SK-N-SH (cell line): ENCODE results near the gene ANO10. TPM values are rescaled to one million over a fixed set of nuclear protein-coding genes. Genes with fewer than 3 reads are reported as not detected.
A peak's percentile ranks its signal among the peaks of the same experiment; 100 is the strongest.

Experiments
- CTCF ChIA-PET: fragments of 300-600, 350-600 bp; formaldehyde crosslinking; extraction: SDS; loops from one replicate; lab custom pipeline; 2021; lab: Yijun Ruan, JAX
- POLR2A ChIA-PET: fragments of 350-600 bp; sonication (Branson Sonifier 250); formaldehyde crosslinking; extraction: SDS; loops from one replicate; lab custom pipeline; 2020; ENCODE audit warnings: antibody characterized with exemption, inconsistent platforms; lab: Yijun Ruan, JAX
- DNase-seq: peaks from one replicate; pipeline ENCODE4 v3.0.0; 2012
- H2AFZ ChIP-seq: fragments of 200-600 bp; sonication (generic); 2 replicates; pipeline ENCODE4 v1.8.1; 2016; ENCODE audit warnings: antibody characterized with exemption, mild to moderate bottlenecking, low read depth
- H3F3A ChIP-seq: fragments of 200-600 bp; sonication (generic); replicated peaks from 2 replicates; pipeline ENCODE3; 2016; ENCODE audit warnings: antibody characterized with exemption, mild to moderate bottlenecking; ENCODE audit not compliant: insufficient read depth
- H3K27ac ChIP-seq, 2 experiments: fragments of 200-500 bp in 1 of 2; fragments of 200-600 bp in 1 of 2; sonication (Bioruptor generic) in 1 of 2; sonication (generic), shearing (Covaris generic) in 1 of 2; 2 replicates each; pipeline versions ENCODE4 v1.5.1 to v1.6.1; 2014 to 2016; ENCODE audit warnings: low read depth in 2 of 2, inconsistent platforms in 1 of 2, low read length in 1 of 2, mild to moderate bottlenecking in 1 of 2, mixed read lengths in 1 of 2
- H3K27me3 ChIP-seq: fragments of 200-600 bp; sonication (generic), shearing (Covaris generic); 2 replicates; pipeline ENCODE4 v1.6.1; 2016; ENCODE audit warnings: mixed run types; ENCODE audit not compliant: insufficient read depth
- H3K36me3 ChIP-seq, 2 experiments: fragments of 200-500 bp in 1 of 2; fragments of 200-600 bp in 1 of 2; sonication (Bioruptor generic) in 1 of 2; sonication (generic) in 1 of 2; replicated peaks in 1 of 2; 2 replicates each; pipeline versions ENCODE3 to v1.5.1; 2014 to 2016; ENCODE audit warnings: low read length in 1 of 2, mild to moderate bottlenecking in 1 of 2; ENCODE audit not compliant: insufficient read depth in 2 of 2, control insufficient read depth in 1 of 2
- H3K4me1 ChIP-seq, 2 experiments: fragments of 200-500 bp in 1 of 2; fragments of 200-600 bp in 1 of 2; sonication (Bioruptor generic) in 1 of 2; sonication (generic), shearing (Covaris generic) in 1 of 2; 2 replicates each; pipeline versions ENCODE4 v1.5.1 to v1.6.1; 2014 to 2016; ENCODE audit warnings: low read depth in 1 of 2, low read length in 1 of 2, mixed run types in 1 of 2; ENCODE audit not compliant: insufficient read depth in 2 of 2, control insufficient read depth in 1 of 2
- H3K4me2 ChIP-seq: fragments of 200-600 bp; sonication (generic), shearing (Covaris generic); 2 replicates; pipeline ENCODE4 v1.6.1; 2017; ENCODE audit warnings: mixed run types
- H3K4me3 ChIP-seq, 2 experiments: fragments of 200-500 bp in 1 of 2; fragments of 200-600 bp in 1 of 2; sonication (Bioruptor generic) in 1 of 2; sonication (generic), shearing (Covaris generic) in 1 of 2; 2 replicates each; pipeline versions ENCODE4 v1.5.1 to v1.8.1; 2014 to 2016; ENCODE audit warnings: low read depth in 2 of 2, inconsistent platforms in 1 of 2, low read length in 1 of 2, mild to moderate bottlenecking in 1 of 2, mixed read lengths in 1 of 2, moderate library complexity in 1 of 2
- H3K79me2 ChIP-seq: fragments of 200-600 bp; sonication (generic); 2 replicates; pipeline ENCODE4 v1.8.1; 2017; ENCODE audit warnings: mild to moderate bottlenecking; ENCODE audit not compliant: insufficient read depth
- H3K9ac ChIP-seq: fragments of 200-600 bp; sonication (generic); 2 replicates; pipeline ENCODE4 v1.6.1; 2017; ENCODE audit warnings: mixed run types
- H3K9me2 ChIP-seq: fragments of 200-600 bp; sonication (generic); 2 replicates; pipeline ENCODE4 v1.6.1; 2017; ENCODE audit warnings: mixed run types
- H3K9me3 ChIP-seq: fragments of 200-600 bp; sonication (generic); 2 replicates; pipeline ENCODE4 v1.6.1; 2017; ENCODE audit warnings: mixed run types, mild to moderate bottlenecking, moderate library complexity
- H4K20me1 ChIP-seq: fragments of 200-600 bp; sonication (generic); 2 replicates; pipeline ENCODE4 v1.6.1; 2017; ENCODE audit warnings: mild to moderate bottlenecking, mixed run types; ENCODE audit not compliant: insufficient read depth
- EP300 ChIP-seq, 2 experiments: IDR thresholded peaks; 2 replicates each; pipeline versions ENCODE4 v1.4.0 to v1.6.1; 2012; ENCODE audit warnings: borderline replicate concordance in 1 of 2, low read depth in 1 of 2, low read length in 1 of 2
- FOXJ3 ChIP-seq: sonication (generic); formaldehyde crosslinking; IDR thresholded peaks from 2 replicates; pipeline ENCODE4 v1.5.1; 2020; ENCODE audit warnings: mild to moderate bottlenecking, missing genetic modification reagents
- GATA2 ChIP-seq: sonication (generic); formaldehyde crosslinking; IDR thresholded peaks from 2 replicates; pipeline ENCODE4 v1.5.0; 2020; ENCODE audit warnings: mild to moderate bottlenecking, missing genetic modification reagents
- JUND ChIP-seq: IDR thresholded peaks from 2 replicates; pipeline ENCODE4 v1.4.0; 2012
- MEF2A ChIP-seq: IDR thresholded peaks from 2 replicates; pipeline ENCODE4 v1.4.0; 2012; ENCODE audit warnings: low read depth, borderline replicate concordance
- NRF1 ChIP-seq: IDR thresholded peaks from 2 replicates; pipeline ENCODE4 v1.6.1; 2012; ENCODE audit warnings: low read depth, mild to moderate bottlenecking, low read length
- POLR2AphosphoS5 ChIP-seq: IDR thresholded peaks from 2 replicates; pipeline ENCODE4 v1.6.1; 2012; ENCODE audit warnings: low read depth, low read length
- RAD21 ChIP-seq: IDR thresholded peaks from 2 replicates; pipeline ENCODE4 v1.6.1; 2012; ENCODE audit warnings: mild to moderate bottlenecking, low read length
- RCOR1 ChIP-seq: fragments of 150-350 bp; IDR thresholded peaks from 2 replicates; pipeline ENCODE4 v1.6.1; 2017; ENCODE audit warnings: antibody characterized with exemption, low read length
- RFX5 ChIP-seq: IDR thresholded peaks from 2 replicates; pipeline ENCODE4 v1.6.1; 2012; ENCODE audit warnings: mild to moderate bottlenecking, improper control_type of control experiment, low read length
- RXRA ChIP-seq: IDR thresholded peaks from 2 replicates; pipeline ENCODE4 v1.4.0; 2012; ENCODE audit warnings: low read depth, mild to moderate bottlenecking, borderline replicate concordance
- SIN3A ChIP-seq: IDR thresholded peaks from 2 replicates; pipeline ENCODE4 v1.6.1; 2012; ENCODE audit warnings: low read depth, mild to moderate bottlenecking, low read length, moderate library complexity, borderline replicate concordance
- TAF1 ChIP-seq: IDR thresholded peaks from 2 replicates; pipeline ENCODE4 v1.6.1; 2012; ENCODE audit warnings: low read depth, mild to moderate bottlenecking, low read length, moderate library complexity, borderline replicate concordance
- TCF12 ChIP-seq: IDR thresholded peaks from 2 replicates; pipeline ENCODE4 v1.4.0; 2012
- YY1 ChIP-seq: IDR thresholded peaks from 2 replicates; pipeline ENCODE4 v1.4.0; 2012; ENCODE audit warnings: low read depth, mild to moderate bottlenecking
- WGBS: methylation state at CpG from one replicate; pipeline ENCODE4 v1.1.6; 2017; ENCODE audit warnings: low lambda C conversion rate; 5-methylcytosine and 5-hydroxymethylcytosine counted together
- polyA plus RNA-seq, 3 experiments: library from polyadenylated mRNA; depleted of rRNA; stranded (reverse); fragments of >200 nt; gene quantifications; 2 replicates each; pipeline ENCODE4 v1.2.3, GENCODE V29; 2012
- TF ChIP-seq, protein P1 (sequence below): fragments of 150-350 bp; IDR thresholded peaks from 2 replicates; pipeline ENCODE4 v1.6.1; 2016; ENCODE audit warnings: mild to moderate bottlenecking, low read depth, low read length
- TF ChIP-seq, protein P2 (sequence below): IDR thresholded peaks from 2 replicates; pipeline ENCODE4 v1.4.0; 2012; ENCODE audit warnings: low read depth, borderline replicate concordance
- TF ChIP-seq, protein P3 (sequence below): fragments of 150-350 bp; IDR thresholded peaks from 2 replicates; pipeline ENCODE4 v1.6.1; 2017; ENCODE audit warnings: antibody characterized with exemption, low read length, low read depth, borderline replicate concordance
- TF ChIP-seq, protein P4 (sequence below): IDR thresholded peaks from 2 replicates; pipeline ENCODE4 v1.4.0; 2012; ENCODE audit warnings: low read depth, borderline replicate concordance
- TF ChIP-seq, protein P5 (sequence below): IDR thresholded peaks from 2 replicates; pipeline ENCODE4 v1.6.1; 2012; ENCODE audit warnings: mild to moderate bottlenecking, low read depth, low read length, moderate library complexity

Gene ANO10
- polyA plus RNA-seq, 1 of the 3 experiments (the other 2 are of a cell fraction), result 16.8 TPM

DNA sequence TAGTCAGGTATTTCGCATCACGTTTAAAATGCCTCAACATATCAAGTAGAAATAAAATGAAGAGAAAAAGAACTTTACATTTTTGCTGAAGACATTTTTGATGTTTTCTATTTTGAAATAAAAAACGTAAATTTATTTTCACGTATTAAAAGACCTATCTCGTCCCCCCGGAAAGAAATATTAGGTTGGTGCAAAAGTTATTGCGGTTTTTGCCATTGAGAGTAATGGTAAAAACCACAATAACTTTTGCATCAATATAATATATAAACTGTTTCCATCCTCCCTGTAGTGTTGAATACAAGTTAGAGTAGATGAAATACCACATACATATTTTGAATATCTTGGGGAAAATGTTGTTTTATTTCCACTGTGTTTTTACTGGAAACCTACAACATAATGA lies 11.2 kb upstream of the ANO10 start:
- Histone ChIP-seq H3K36me3 (no peaks in the 10 kb centered on the region), H3K9me3 (no peaks in the 10 kb centered on the region), H3K4me1 (peaks cover 0 to 4% of the 10 kb centered on the region in 2 experiments; a peak in 3 of 4 replicates), H3K79me2 (no peaks in the 10 kb centered on the region), H3K9me2 (no peaks in the 10 kb centered on the region), H3K27ac (peak overlapping the region in 1 of 2 experiments; percentile 5; a peak in 1 of 4 replicates), H2AFZ (no peak overlapping the region), H3K4me2 (no peak overlapping the region), H3K4me3 (no peak overlapping the region), H3F3A (peaks cover 18% of the 10 kb centered on the region), H3K9ac (no peak overlapping the region), H4K20me1 (no peaks in the 10 kb centered on the region), H3K27me3 (no peaks in the 10 kb centered on the region)
- CTCF ChIA-PET, result no interaction called here
- TF ChIP-seq, protein P1, sequence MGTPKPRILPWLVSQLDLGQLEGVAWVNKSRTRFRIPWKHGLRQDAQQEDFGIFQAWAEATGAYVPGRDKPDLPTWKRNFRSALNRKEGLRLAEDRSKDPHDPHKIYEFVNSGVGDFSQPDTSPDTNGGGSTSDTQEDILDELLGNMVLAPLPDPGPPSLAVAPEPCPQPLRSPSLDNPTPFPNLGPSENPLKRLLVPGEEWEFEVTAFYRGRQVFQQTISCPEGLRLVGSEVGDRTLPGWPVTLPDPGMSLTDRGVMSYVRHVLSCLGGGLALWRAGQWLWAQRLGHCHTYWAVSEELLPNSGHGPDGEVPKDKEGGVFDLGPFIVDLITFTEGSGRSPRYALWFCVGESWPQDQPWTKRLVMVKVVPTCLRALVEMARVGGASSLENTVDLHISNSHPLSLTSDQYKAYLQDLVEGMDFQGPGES, result no peak
- TF ChIP-seq TAF1, result no peak
- TF ChIP-seq GATA2 (CRISPR knock-in tag), result no peak
- TF ChIP-seq, protein P2, sequence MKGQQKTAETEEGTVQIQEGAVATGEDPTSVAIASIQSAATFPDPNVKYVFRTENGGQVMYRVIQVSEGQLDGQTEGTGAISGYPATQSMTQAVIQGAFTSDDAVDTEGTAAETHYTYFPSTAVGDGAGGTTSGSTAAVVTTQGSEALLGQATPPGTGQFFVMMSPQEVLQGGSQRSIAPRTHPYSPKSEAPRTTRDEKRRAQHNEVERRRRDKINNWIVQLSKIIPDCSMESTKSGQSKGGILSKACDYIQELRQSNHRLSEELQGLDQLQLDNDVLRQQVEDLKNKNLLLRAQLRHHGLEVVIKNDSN, result no peak
- no peak for TF ChIP-seq POLR2AphosphoS5
- no peak for TF ChIP-seq RCOR1
- TF ChIP-seq EP300 (IDR thresholded peaks at IDR 0.05; ENCODE audit: borderline replicate concordance in 1 of 2, low read depth in 1 of 2, low read length in 1 of 2), result no peak
- TF ChIP-seq TCF12, result no peak
- TF ChIP-seq, protein P3, sequence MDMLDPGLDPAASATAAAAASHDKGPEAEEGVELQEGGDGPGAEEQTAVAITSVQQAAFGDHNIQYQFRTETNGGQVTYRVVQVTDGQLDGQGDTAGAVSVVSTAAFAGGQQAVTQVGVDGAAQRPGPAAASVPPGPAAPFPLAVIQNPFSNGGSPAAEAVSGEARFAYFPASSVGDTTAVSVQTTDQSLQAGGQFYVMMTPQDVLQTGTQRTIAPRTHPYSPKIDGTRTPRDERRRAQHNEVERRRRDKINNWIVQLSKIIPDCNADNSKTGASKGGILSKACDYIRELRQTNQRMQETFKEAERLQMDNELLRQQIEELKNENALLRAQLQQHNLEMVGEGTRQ, result no peak
- TF ChIP-seq, protein P4, sequence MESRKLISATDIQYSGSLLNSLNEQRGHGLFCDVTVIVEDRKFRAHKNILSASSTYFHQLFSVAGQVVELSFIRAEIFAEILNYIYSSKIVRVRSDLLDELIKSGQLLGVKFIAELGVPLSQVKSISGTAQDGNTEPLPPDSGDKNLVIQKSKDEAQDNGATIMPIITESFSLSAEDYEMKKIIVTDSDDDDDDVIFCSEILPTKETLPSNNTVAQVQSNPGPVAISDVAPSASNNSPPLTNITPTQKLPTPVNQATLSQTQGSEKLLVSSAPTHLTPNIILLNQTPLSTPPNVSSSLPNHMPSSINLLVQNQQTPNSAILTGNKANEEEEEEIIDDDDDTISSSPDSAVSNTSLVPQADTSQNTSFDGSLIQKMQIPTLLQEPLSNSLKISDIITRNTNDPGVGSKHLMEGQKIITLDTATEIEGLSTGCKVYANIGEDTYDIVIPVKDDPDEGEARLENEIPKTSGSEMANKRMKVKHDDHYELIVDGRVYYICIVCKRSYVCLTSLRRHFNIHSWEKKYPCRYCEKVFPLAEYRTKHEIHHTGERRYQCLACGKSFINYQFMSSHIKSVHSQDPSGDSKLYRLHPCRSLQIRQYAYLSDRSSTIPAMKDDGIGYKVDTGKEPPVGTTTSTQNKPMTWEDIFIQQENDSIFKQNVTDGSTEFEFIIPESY, result no peak
- no peak for TF ChIP-seq RXRA
- TF ChIP-seq YY1, result no peak
- no peak for TF ChIP-seq NRF1
- no peak for TF ChIP-seq MEF2A
- no peak for TF ChIP-seq SIN3A
- no peak for TF ChIP-seq RAD21
- TF ChIP-seq RFX5, result no peak
- TF ChIP-seq, protein P5, sequence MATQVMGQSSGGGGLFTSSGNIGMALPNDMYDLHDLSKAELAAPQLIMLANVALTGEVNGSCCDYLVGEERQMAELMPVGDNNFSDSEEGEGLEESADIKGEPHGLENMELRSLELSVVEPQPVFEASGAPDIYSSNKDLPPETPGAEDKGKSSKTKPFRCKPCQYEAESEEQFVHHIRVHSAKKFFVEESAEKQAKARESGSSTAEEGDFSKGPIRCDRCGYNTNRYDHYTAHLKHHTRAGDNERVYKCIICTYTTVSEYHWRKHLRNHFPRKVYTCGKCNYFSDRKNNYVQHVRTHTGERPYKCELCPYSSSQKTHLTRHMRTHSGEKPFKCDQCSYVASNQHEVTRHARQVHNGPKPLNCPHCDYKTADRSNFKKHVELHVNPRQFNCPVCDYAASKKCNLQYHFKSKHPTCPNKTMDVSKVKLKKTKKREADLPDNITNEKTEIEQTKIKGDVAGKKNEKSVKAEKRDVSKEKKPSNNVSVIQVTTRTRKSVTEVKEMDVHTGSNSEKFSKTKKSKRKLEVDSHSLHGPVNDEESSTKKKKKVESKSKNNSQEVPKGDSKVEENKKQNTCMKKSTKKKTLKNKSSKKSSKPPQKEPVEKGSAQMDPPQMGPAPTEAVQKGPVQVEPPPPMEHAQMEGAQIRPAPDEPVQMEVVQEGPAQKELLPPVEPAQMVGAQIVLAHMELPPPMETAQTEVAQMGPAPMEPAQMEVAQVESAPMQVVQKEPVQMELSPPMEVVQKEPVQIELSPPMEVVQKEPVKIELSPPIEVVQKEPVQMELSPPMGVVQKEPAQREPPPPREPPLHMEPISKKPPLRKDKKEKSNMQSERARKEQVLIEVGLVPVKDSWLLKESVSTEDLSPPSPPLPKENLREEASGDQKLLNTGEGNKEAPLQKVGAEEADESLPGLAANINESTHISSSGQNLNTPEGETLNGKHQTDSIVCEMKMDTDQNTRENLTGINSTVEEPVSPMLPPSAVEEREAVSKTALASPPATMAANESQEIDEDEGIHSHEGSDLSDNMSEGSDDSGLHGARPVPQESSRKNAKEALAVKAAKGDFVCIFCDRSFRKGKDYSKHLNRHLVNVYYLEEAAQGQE, result no peak
- TF ChIP-seq FOXJ3 (CRISPR knock-in tag), result no peak
- TF ChIP-seq JUND, result no peak
- 78% methylated on average over 7 of the region's 7 CpGs for WGBS
- DNase-seq, result no peak
- POLR2A ChIA-PET, result no interaction called here
